Fibroblast of mammary gland (primary cell): ENCODE measurements around the gene INSM2.

Experiments
- DNase-seq: peaks from one replicate; pipeline ENCODE4 v3.0.0-alpha.2; 2010; ENCODE audit warnings: low read depth
- H3K4me3 ChIP-seq: 2 replicates; pipeline ENCODE4 v1.5.1; 2011; ENCODE audit warnings: low read depth, mild to moderate bottlenecking, low read length, moderate library complexity; ENCODE audit not compliant: control insufficient read depth
- TF ChIP-seq, protein P1 (sequence below): conservative IDR thresholded peaks from 2 replicates; pipeline ENCODE4 v1.5.1; 2011; ENCODE audit warnings: low read depth, low read length, inconsistent platforms; ENCODE audit not compliant: control insufficient read depth, insufficient read depth

INSM2 gene

DNA sequence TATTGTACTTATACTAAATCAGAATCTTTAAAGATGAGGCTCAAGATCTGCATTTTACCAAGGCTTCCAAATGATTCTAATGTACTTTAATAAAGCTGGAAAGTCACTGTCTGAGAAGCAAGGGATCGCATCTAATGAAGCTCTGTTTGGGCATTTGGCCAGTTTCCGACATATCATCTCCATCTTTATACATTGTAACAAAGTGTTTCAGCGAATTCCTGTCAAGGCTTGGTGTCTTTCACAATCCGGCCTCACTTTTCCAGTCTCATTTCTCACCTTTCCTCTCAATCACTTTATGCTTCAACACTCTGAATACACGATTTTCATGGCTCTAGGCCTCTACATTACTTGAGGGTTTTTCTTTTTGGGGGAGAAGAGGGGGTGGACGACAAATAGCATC is 27.5 kb upstream of the INSM2 start:
- no peak overlapping the region for H3K4me3 ChIP-seq
- DNase-seq, result no peak
- TF ChIP-seq, protein P1, sequence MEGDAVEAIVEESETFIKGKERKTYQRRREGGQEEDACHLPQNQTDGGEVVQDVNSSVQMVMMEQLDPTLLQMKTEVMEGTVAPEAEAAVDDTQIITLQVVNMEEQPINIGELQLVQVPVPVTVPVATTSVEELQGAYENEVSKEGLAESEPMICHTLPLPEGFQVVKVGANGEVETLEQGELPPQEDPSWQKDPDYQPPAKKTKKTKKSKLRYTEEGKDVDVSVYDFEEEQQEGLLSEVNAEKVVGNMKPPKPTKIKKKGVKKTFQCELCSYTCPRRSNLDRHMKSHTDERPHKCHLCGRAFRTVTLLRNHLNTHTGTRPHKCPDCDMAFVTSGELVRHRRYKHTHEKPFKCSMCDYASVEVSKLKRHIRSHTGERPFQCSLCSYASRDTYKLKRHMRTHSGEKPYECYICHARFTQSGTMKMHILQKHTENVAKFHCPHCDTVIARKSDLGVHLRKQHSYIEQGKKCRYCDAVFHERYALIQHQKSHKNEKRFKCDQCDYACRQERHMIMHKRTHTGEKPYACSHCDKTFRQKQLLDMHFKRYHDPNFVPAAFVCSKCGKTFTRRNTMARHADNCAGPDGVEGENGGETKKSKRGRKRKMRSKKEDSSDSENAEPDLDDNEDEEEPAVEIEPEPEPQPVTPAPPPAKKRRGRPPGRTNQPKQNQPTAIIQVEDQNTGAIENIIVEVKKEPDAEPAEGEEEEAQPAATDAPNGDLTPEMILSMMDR, result no peak

DNA sequence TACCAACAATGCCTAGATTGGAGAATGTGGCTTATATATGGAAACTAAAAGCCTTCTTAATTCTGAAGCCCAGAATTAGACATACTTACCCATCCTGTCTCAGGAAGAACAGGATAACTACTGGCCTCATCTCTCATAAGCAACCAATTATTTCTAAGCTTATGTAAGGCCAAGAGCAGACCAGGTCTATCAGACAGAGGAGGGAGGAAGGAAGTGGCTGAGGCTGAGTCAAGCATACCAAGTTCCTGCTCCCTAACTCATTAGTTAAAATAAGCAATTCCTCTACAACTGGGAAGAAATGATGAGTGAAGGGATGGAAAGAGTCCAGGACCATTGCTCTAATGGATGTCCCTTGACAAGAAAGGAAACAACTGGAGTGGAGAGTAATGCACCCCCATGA is 27.0 kb upstream of the INSM2 start:
- TF ChIP-seq, protein P1, result no peak
- DNase-seq, result peak; percentile 14
- no peak overlapping the region for H3K4me3 ChIP-seq

DNA sequence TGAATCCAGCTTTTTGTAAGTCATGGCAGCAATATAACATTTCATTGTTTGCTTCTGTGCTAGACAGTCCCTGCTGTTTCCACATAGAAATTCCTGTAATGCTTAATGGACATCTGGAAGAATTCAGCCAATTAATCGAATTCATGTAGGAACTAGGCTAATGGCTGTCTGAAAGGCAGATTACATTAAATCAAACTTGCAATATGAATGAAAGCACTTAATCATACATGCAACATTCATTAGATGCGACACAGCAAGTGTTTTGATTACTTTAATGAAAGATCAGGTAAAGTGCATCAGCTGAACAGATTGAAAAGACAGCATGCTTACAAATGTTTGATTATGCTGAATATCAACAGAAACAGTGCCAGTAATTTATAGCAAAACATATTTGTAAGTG is 24.1 kb upstream of the INSM2 start:
- no peak overlapping the region for H3K4me3 ChIP-seq
- DNase-seq, result no peak
- TF ChIP-seq, protein P1, result no peak

DNA sequence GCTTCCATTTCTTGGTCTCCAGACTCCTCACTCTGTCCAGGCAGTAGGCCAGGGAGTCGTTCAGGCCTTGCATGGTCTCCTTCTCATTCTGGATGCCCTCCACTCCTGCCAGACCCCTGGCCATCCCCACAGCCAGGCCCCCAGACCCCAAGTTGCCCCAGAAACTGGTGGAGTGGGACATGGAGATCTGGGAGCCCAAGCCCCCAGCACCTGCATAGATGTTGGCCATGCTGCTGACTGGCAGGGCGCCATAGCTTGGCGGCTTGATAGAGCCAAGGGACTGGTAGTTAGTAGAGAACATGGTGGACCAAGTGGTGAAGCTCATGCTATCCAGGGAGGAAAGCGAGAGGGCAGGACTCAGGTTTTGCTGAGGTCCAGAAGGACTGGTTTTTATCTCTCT is 21.2 kb upstream of the INSM2 start:
- H3K4me3 ChIP-seq, result no peak overlapping the region
- DNase-seq, result no peak
- TF ChIP-seq, protein P1, result no peak

DNA sequence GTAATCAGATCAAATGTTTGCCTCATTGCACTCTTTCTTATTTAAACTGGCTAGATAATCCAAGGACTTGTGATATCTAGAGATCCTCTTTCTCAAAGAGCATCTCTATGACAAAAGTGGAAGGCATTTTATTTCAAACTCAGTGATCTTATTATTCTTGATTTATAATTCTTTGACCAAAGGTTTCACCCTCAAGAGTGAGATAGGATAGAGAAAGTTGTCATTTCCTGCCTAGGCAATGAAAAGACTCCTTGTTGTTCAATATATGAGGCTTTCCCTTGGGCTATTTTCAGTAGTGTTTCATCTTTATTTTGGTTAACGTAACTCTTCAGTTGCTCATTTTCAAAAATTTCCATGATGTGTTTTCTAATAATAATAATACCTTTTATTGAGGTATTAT is 18.0 kb upstream of the INSM2 start:
- H3K4me3 ChIP-seq, result no peak overlapping the region
- DNase-seq, result no peak
- TF ChIP-seq, protein P1, result no peak

DNA sequence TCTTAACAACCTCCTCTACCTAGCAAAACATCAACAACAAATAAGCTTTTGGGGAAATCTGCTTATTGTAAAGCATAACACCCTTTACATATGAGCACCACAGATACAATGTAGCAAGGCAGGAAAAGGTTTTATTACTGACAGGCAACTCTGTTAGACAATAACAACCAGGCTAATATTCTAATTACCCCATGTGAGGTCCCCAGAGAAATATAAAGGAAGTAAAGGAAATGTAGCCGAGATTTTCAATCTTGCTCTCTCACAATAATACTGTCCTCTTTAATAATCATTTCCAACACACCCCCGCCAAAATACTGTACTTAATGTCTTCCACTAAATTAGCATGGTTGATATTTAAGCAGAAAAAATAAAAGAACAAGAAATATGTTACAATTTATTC is 14.0 kb upstream of the INSM2 start:
- no peak for DNase-seq

DNA sequence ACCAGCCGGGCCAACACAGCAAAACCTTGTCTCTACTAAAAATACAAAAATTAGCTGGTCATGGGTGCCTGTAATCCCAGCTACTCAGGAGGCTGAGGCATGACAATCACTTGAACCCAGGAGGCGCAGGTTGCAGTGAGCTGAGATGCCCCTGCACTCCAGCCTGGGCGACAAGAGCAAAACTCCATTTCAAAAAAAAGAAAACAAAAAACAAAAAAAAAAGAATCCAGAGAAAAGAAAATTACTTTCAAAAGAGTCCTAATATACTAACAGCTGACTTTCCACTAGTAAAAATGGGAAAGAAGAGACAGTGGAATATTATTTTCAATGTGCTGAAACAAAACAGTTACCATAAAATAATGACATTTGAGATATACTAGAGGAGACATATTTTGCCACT is 8.3 kb upstream of the INSM2 start:
- TF ChIP-seq, protein P1, result no peak
- no peak overlapping the region for H3K4me3 ChIP-seq
- no peak for DNase-seq

More for the DNA sequence above, 14.0 kb upstream of the INSM2 start:
- no peak overlapping the region for H3K4me3 ChIP-seq
- TF ChIP-seq, protein P1, result no peak
